GM19372 (cell line): ENCODE measurements around the gene ABCC5.
"Not testable (repeated sequence)": the region's sequence is repeated elsewhere in the genome, so short reads cannot be mapped to it uniquely, and the experiment has no call there.

Experiments used
- ATAC-seq: cut with Tn5 transposase; IDR thresholded peaks from one replicate; pipeline ENCODE4 v1.9.1; 2021; ENCODE audit warnings: mild to moderate bottlenecking, low read depth, moderate library complexity; ENCODE audit not compliant: unreplicated experiment

Gene ABCC5

GRCh38 chr3:183898028-183898431, 119.7 kb downstream of the ABCC5 start:
- ATAC-seq, result no peak

GRCh38 chr3:183897606-183898005, 120.1 kb downstream of the ABCC5 start:
- ATAC-seq, result no peak

- ATAC-seq, result no peak
Observed at GRCh38 chr3:183896610-183897009, 121.1 kb downstream of the ABCC5 start.

GRCh38 chr3:183896184-183896583, 121.5 kb downstream of the ABCC5 start:
- no peak for ATAC-seq

GRCh38 chr3:183895774-183896173, 121.9 kb downstream of the ABCC5 start:
- no peak for ATAC-seq

- no peak for ATAC-seq
Observed at GRCh38 chr3:183895296-183895695, 122.4 kb downstream of the ABCC5 start.

GRCh38 chr3:183892610-183893214, 125.0 kb downstream of the ABCC5 start:
- ATAC-seq, result no peak

GRCh38 chr3:183885766-183886165, 131.9 kb downstream of the ABCC5 start:
- ATAC-seq, result no peak

GRCh38 chr3:183884427-183885296, 133.0 kb downstream of the ABCC5 start, which contains the start of gene PARL:
Gene PARL (minus strand): TSS chr3:183884880. CDS start chr3:183884846, 34 bp downstream.
- ATAC-seq, result peak; percentile 100

GRCh38 chr3:183884097-183884426, 133.6 kb downstream of the ABCC5 start:
- ATAC-seq, result no peak

GRCh38 chr3:183883291-183884096, 134.2 kb downstream of the ABCC5 start:
- no peak for ATAC-seq

GRCh38 chr3:183880121-183880520, 137.6 kb downstream of the ABCC5 start:
- no peak for ATAC-seq

GRCh38 chr3:183879243-183879642, 138.4 kb downstream of the ABCC5 start:
- no peak for ATAC-seq

- no peak for ATAC-seq
Observed at GRCh38 chr3:183878071-183878470, 139.6 kb downstream of the ABCC5 start.

- not testable (repeated sequence) for ATAC-seq
Observed at GRCh38 chr3:183877227-183877626, 140.5 kb downstream of the ABCC5 start.

- ATAC-seq, result no peak
Observed at GRCh38 chr3:183875411-183875810, 142.3 kb downstream of the ABCC5 start.

GRCh38 chr3:183873914-183874313, 143.8 kb downstream of the ABCC5 start:
- no peak for ATAC-seq

GRCh38 chr3:183871541-183871940, 146.1 kb downstream of the ABCC5 start:
- no peak for ATAC-seq

GRCh38 chr3:183870563-183870962, 147.1 kb downstream of the ABCC5 start:
- no peak for ATAC-seq
